IMR-90 (cell line): ENCODE results near the gene RAD51B. TPM values are rescaled to one million over a fixed set of nuclear protein-coding genes. Genes with fewer than 3 reads are reported as not detected.

Experiments
- ATAC-seq: fragments of 200-7000 bp; cut with Tn5 transposase; 2 replicates; pipeline ENCODE4 v1.9.1; 2020; ENCODE audit warnings: low read depth, mild to moderate bottlenecking, moderate library complexity
- BruUV-seq: library from RNA; stranded (reverse); fragments of 400-500 nt; replicated peaks from 2 replicates; lab custom pipeline; 2021; lab: Mats Ljungman, UMichigan
- CTCF ChIA-PET: fragments of 300-600 bp; formaldehyde crosslinking; extraction: SDS; loops from one replicate; lab custom pipeline; 2021; ENCODE audit warnings: antibody characterized with exemption; lab: Yijun Ruan, JAX
- POLR2A ChIA-PET: fragments of 300-600 bp; sonication (Branson Sonifier 250); formaldehyde crosslinking; loops from one replicate; lab custom pipeline; 2022; ENCODE audit warnings: antibody characterized with exemption; ENCODE audit not compliant: unreplicated experiment; lab: Charles Lee
- DNase-seq: peaks from one replicate; pipeline ENCODE4 v3.0.0; 2013
- H2AFZ ChIP-seq: replicated peaks from 2 replicates; pipeline ENCODE3; 2013; ENCODE audit warnings: low read length, mild to moderate bottlenecking; ENCODE audit not compliant: poor library complexity
- H2AK5ac ChIP-seq: 2 replicates; pipeline ENCODE4 v1.6.1; 2013; ENCODE audit warnings: low read depth, low read length, inconsistent platforms
- H2AK9ac ChIP-seq: replicated peaks from 2 replicates; pipeline ENCODE3; 2013; ENCODE audit warnings: mild to moderate bottlenecking, low read depth, low read length, moderate library complexity; ENCODE audit not compliant: poor library complexity
- H2BK120ac ChIP-seq: 2 replicates; pipeline ENCODE4 v1.6.1; 2013; ENCODE audit warnings: low read depth, low read length, inconsistent platforms
- H2BK15ac ChIP-seq: 3 replicates; pipeline ENCODE4 v1.6.1; 2013; ENCODE audit warnings: low read depth, low read length, inconsistent platforms
- H2BK20ac ChIP-seq: 2 replicates; pipeline ENCODE4 v1.6.1; 2013; ENCODE audit warnings: low read depth, mild to moderate bottlenecking, inconsistent platforms, low read length, moderate library complexity
- H2BK5ac ChIP-seq: 2 replicates; pipeline ENCODE4 v1.6.1; 2013; ENCODE audit warnings: mild to moderate bottlenecking, low read depth, low read length, inconsistent platforms; ENCODE audit not compliant: poor library complexity, severe bottlenecking
- H3K14ac ChIP-seq: replicated peaks from 2 replicates; pipeline ENCODE4 v1.6.1; 2013; ENCODE audit warnings: low read depth, low read length, inconsistent platforms
- H3K18ac ChIP-seq: 2 replicates; pipeline ENCODE4 v1.6.1; 2013; ENCODE audit warnings: low read depth, low read length, control low read depth
- H3K23ac ChIP-seq: 2 replicates; pipeline ENCODE4 v1.6.1; 2013; ENCODE audit warnings: low read depth, low read length, inconsistent platforms
- H3K27ac ChIP-seq: 2 replicates; pipeline ENCODE4 v1.5.1; 2013; ENCODE audit warnings: mild to moderate bottlenecking, control low read depth, low read length; ENCODE audit not compliant: insufficient read depth
- H3K27me3 ChIP-seq: 2 replicates; pipeline ENCODE4 v1.6.1; 2013; ENCODE audit warnings: low read length; ENCODE audit not compliant: control insufficient read depth, insufficient read depth
- H3K36me3 ChIP-seq: 2 replicates; pipeline ENCODE4 v1.6.1; 2013; ENCODE audit warnings: low read length, mixed read lengths; ENCODE audit not compliant: control insufficient read depth, insufficient read depth
- H3K4ac ChIP-seq: 2 replicates; pipeline ENCODE4 v1.6.1; 2013; ENCODE audit warnings: low read depth, low read length, inconsistent platforms
- H3K4me1 ChIP-seq: 2 replicates; pipeline ENCODE4 v1.6.1; 2013; ENCODE audit warnings: low read length, mixed read lengths; ENCODE audit not compliant: control insufficient read depth, insufficient read depth
- H3K4me2 ChIP-seq: 2 replicates; pipeline ENCODE4 v1.6.1; 2013; ENCODE audit warnings: low read depth, mild to moderate bottlenecking, control low read depth, low read length, moderate library complexity
- H3K4me3 ChIP-seq: 2 replicates; pipeline ENCODE4 v1.5.1; 2013; ENCODE audit warnings: low read depth, mild to moderate bottlenecking, control low read depth, low read length, moderate library complexity; ENCODE audit not compliant: insufficient read depth
- H3K56ac ChIP-seq: 2 replicates; pipeline ENCODE4 v1.6.1; 2013; ENCODE audit warnings: low read length, inconsistent platforms; ENCODE audit not compliant: insufficient read depth; ENCODE audit errors: extremely low read depth
- H3K79me1 ChIP-seq, 2 experiments: 2 replicates each; pipeline ENCODE4 v1.6.1; 2013; ENCODE audit warnings: low read length in 2 of 2, inconsistent platforms in 1 of 2, low read depth in 1 of 2
- H3K9ac ChIP-seq: 2 replicates; pipeline ENCODE4 v1.6.1; 2013; ENCODE audit warnings: low read depth, low read length, control low read depth
- H3K9me1 ChIP-seq: 2 replicates; pipeline ENCODE4 v1.6.1; 2013; ENCODE audit warnings: low read length, inconsistent platforms; ENCODE audit not compliant: insufficient read depth
- H3K9me3 ChIP-seq: 2 replicates; pipeline ENCODE4 v1.6.1; 2013; ENCODE audit warnings: low read length; ENCODE audit not compliant: control insufficient read depth, insufficient read depth
- H4K20me1 ChIP-seq: 2 replicates; pipeline ENCODE4 v1.6.1; 2013; ENCODE audit warnings: low read length, inconsistent platforms; ENCODE audit not compliant: insufficient read depth
- H4K5ac ChIP-seq: 2 replicates; pipeline ENCODE4 v1.6.1; 2013; ENCODE audit warnings: mild to moderate bottlenecking, low read depth, low read length, control low read depth
- H4K8ac ChIP-seq, 2 experiments: 2 replicates each; pipeline ENCODE4 v1.6.1; 2013; ENCODE audit warnings: low read depth in 2 of 2, low read length in 2 of 2, control low read depth in 1 of 2, inconsistent platforms in 1 of 2
- H4K91ac ChIP-seq: 2 replicates; pipeline ENCODE4 v1.6.1; 2013; ENCODE audit warnings: low read depth, low read length, inconsistent platforms; ENCODE audit not compliant: insufficient read depth
- MXI1 ChIP-seq: IDR thresholded peaks from 2 replicates; pipeline ENCODE4 v1.6.1; 2012; ENCODE audit warnings: low read depth, mild to moderate bottlenecking, low read length, moderate library complexity, borderline replicate concordance
- NFE2L2 ChIP-seq: fragments of 150-350 bp; IDR thresholded peaks from 2 replicates; pipeline ENCODE4 v1.6.1; 2016; ENCODE audit warnings: low read depth, mild to moderate bottlenecking, low read length
- WGBS, 2 experiments: methylation state at CpG; one replicate each; pipeline versions ENCODE4 v1.1.5 to v1.1.7; 2013; ENCODE audit warnings: missing lambda C conversion rate in 2 of 2; ENCODE audit not compliant: insufficient read length in 1 of 2; ENCODE audit errors: extremely low coverage in 2 of 2; 5-methylcytosine and 5-hydroxymethylcytosine counted together
- dilution Hi-C: fragments of 300-500 bp; cut with HindIII; formaldehyde crosslinking; loops from one replicate; pipeline ENCODE4 v1.14.3; 2018; ENCODE audit warnings: low sequenced_read_pairs; ENCODE audit not compliant: unreplicated experiment
- in situ Hi-C: fragments of 300-500 bp; cut with MboI; formaldehyde crosslinking; loops from 3 replicates; pipeline ENCODE4 v1.14.3; 2019; ENCODE audit warnings: low sequenced_read_pairs, inconsistent platforms, mixed read lengths
- intact Hi-C: fragments of 100-400 bp; cut with micrococcal nuclease; formaldehyde crosslinking; loops from 2 replicates; pipeline ENCODE4 v1.10.0; 2022
- polyA plus RNA-seq, 3 experiments: library from polyadenylated mRNA; depleted of rRNA; stranded (reverse); fragments of >200 nt; gene quantifications; 2 replicates each; pipeline ENCODE4 v1.2.3, GENCODE V29; 2012; ENCODE audit warnings: low replicate concordance in 1 of 3
- total RNA-seq: library from RNA; depleted of rRNA; stranded (reverse); fragments of >200 nt; gene quantifications from 2 replicates; pipeline ENCODE4 v1.2.3, GENCODE V29; 2012
- TF ChIP-seq, protein P1 (sequence below): fragments of 150-350 bp; IDR thresholded peaks from 2 replicates; pipeline ENCODE4 v1.6.1; 2017; ENCODE audit warnings: mild to moderate bottlenecking, antibody characterized with exemption, low read length, low read depth

Gene RAD51B
- total and polyA plus RNA-seq, 2 of the 4 experiments (the other 2 are of a cell fraction) = 5.1 to 18.8 TPM

DNA sequence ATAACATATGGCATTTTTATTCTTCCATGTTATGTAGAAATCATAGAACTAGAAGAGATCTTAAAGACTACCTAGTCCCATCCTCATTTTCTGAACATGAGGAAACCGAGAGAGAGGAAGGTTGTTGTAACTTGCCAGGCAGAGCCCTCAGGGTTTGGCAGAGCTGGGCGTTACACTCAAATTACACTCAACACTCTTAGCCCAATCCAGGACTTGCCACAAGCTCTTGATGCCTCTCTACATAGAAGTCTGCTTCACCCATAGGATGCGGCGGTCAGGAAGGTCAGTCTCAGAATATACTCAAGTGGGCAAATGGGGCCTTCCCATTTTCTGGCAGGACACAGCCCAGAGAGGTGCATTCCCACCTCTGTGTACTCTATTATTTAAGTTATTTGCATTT lies 765.2 kb downstream of the RAD51B start:
- Histone ChIP-seq H3K4me2 (no peak overlapping the region), H3K4me1 (peaks cover 13% of the 10 kb centered on the region), H2BK15ac (peak overlapping the region; percentile 4; the same call in 1 of the 3 replicates), H2AK9ac (no peak overlapping the region), H3K4me3 (no peak overlapping the region), H2AK5ac (peak overlapping the region; percentile 0; the same call in 1 of the 2 replicates), H2AFZ (no peak overlapping the region), H3K23ac (no peak overlapping the region), H3K36me3 (no peaks in the 10 kb centered on the region), H4K5ac (no peak overlapping the region), H3K79me1 (no peaks in the 10 kb centered on the region), H3K4ac (no peak overlapping the region), H2BK120ac (0 out of 2 replicates have a peak overlapping the region, but pooled peaks have one; percentile 9), H4K20me1 (no peaks in the 10 kb centered on the region), H4K8ac (no peak overlapping the region), H3K18ac (no peak overlapping the region), H3K9me3 (no peaks in the 10 kb centered on the region), H3K27me3 (no peaks in the 10 kb centered on the region), H2BK5ac (no peak overlapping the region), H3K14ac (no peak overlapping the region), H2BK20ac (no peak overlapping the region), H3K27ac (no peak overlapping the region), H4K91ac (no peak overlapping the region; the same call in 1 of the 2 replicates), H3K56ac (no peak overlapping the region), H3K9me1 (peaks cover 6% of the 10 kb centered on the region; the same call in 1 of the 2 replicates), H3K9ac (no peak overlapping the region)
- TF ChIP-seq, protein P1, sequence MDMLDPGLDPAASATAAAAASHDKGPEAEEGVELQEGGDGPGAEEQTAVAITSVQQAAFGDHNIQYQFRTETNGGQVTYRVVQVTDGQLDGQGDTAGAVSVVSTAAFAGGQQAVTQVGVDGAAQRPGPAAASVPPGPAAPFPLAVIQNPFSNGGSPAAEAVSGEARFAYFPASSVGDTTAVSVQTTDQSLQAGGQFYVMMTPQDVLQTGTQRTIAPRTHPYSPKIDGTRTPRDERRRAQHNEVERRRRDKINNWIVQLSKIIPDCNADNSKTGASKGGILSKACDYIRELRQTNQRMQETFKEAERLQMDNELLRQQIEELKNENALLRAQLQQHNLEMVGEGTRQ = no peak
- TF ChIP-seq MXI1 (no peak), NFE2L2 (no peak)
- CTCF ChIA-PET = no interaction called here
- no TSS peak for BruUV-seq
- intact Hi-C loops = no loop called here
- no peak for DNase-seq
- no peak for ATAC-seq
- no CpG with 5 or more reads among the region's 4 CpGs for WGBS, 2 experiments
- dilution Hi-C loops = no loop called here
- POLR2A ChIA-PET = no interaction called here
- in situ Hi-C loops = no loop called here
